Upper lobe of right lung (tissue), 1 donor: ENCODE measurements around the gene PSME3. TPM values are rescaled to one million over a fixed set of nuclear protein-coding genes. Genes with fewer than 3 reads are reported as not detected.
A peak's percentile ranks its signal among the peaks of the same experiment; 100 is the strongest.

Source experiments
- ATAC-seq: fragments of 200-7000 bp; cut with Tn5 transposase; one replicate; pipeline ENCODE4 v1.9.1; 2020; ENCODE audit warnings: mild to moderate bottlenecking, moderate library complexity
- DNase-seq: peaks from one replicate; pipeline ENCODE4 v3.0.0-alpha.2; 2020
- H3K27ac ChIP-seq: fragments of 200-600 bp; one replicate; pipeline ENCODE4 v1.8.0; 2022
- H3K27me3 ChIP-seq: fragments of 200-600 bp; one replicate; pipeline ENCODE4 v1.8.0; 2022; ENCODE audit warnings: mild to moderate bottlenecking
- H3K36me3 ChIP-seq: fragments of 200-600 bp; one replicate; pipeline ENCODE4 v1.8.0; 2022
- H3K4me1 ChIP-seq: fragments of 200-600 bp; one replicate; pipeline ENCODE4 v1.8.0; 2022
- H3K4me3 ChIP-seq: fragments of 200-600 bp; one replicate; pipeline ENCODE4 v1.8.0; 2022; ENCODE audit warnings: mild to moderate bottlenecking
- H3K9me3 ChIP-seq: fragments of 200-600 bp; one replicate; pipeline ENCODE4 v1.8.0; 2022
- intact Hi-C: fragments of 100-400 bp; cut with DNase I; formaldehyde crosslinking; loops from one replicate; pipeline ENCODE4 v1.11.0; 2022
- microRNA-seq: library from miRNA; unstranded; fragments of <30 nt; microRNA quantifications from one replicate; pipeline ENCODE4 v1.2.0, GENCODE V29; 2020; ENCODE audit warnings: borderline microRNAs expressed
- total RNA-seq: library from RNA; stranded (reverse); fragmentation: NEBNext Ultra II Directional; extraction: Animal tissue kit (Norgen Biotek cat#: 25700); gene quantifications from one replicate; pipeline ENCODE4 v1.2.1, GENCODE V29; 2021
- TF ChIP-seq, protein P1 (sequence below): fragments of 200-600 bp; IDR thresholded peaks from one replicate; pipeline ENCODE4 v1.8.0; 2022; ENCODE audit warnings: antibody characterized with exemption
- donor health status: DM: no; HTN: yes; CAD: no; lungs with severe emphysema.

PSME3 gene
- total RNA-seq, 1 donor from 2014 or later, result 89.4 TPM

DNA sequence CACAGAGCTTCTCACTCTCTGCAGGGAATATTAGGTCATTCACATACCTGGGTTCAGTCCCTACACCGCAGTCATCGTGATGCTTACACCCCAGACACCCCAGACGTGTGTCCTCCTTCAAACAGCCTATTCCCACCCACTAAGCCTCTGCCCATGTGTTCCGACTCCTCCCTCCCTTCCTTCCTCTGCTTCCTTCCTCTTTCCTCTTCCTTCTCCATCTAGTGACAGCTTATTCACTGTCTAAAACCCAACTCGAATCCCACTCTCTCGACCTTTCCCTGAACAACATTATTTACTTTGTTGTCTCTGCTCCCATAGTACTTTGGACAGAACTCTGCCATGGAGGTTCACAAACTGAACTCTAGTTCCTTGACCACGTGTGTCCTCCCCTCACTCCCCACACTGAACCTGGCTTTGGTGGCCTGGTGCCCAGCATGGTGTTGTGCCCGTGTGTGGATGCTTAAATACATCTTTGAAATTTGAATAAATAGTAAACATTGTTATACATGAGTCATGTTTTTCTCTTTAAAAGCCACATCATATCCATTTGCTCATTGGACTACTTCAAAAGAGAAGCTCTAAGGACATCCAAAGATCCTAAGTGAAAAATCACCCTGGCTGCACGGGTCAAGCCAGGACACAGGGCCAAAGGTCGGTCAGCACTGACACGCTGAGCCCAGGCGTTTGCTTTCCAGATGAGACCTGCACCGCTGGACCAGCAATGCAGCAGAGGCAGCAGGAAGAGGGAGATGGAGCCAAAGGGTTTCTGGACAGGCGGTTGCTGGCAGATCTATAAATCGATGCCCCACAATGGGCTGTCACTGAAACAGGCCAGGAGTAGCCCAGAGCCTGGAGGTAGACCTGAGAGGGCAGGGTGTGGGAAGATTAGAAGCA lies 53.3 kb downstream of the PSME3 start:
- H3K27me3 ChIP-seq, result no peaks in the 10 kb centered on the region
- H3K4me1 ChIP-seq, result peaks cover 13% of the 10 kb centered on the region
- ATAC-seq, result peak; percentile 79
- TF ChIP-seq, protein P1, sequence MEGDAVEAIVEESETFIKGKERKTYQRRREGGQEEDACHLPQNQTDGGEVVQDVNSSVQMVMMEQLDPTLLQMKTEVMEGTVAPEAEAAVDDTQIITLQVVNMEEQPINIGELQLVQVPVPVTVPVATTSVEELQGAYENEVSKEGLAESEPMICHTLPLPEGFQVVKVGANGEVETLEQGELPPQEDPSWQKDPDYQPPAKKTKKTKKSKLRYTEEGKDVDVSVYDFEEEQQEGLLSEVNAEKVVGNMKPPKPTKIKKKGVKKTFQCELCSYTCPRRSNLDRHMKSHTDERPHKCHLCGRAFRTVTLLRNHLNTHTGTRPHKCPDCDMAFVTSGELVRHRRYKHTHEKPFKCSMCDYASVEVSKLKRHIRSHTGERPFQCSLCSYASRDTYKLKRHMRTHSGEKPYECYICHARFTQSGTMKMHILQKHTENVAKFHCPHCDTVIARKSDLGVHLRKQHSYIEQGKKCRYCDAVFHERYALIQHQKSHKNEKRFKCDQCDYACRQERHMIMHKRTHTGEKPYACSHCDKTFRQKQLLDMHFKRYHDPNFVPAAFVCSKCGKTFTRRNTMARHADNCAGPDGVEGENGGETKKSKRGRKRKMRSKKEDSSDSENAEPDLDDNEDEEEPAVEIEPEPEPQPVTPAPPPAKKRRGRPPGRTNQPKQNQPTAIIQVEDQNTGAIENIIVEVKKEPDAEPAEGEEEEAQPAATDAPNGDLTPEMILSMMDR, result no peak
- no peak for DNase-seq
- H3K9me3 ChIP-seq, result no peaks in the 10 kb centered on the region
- no peak overlapping the region for H3K4me3 ChIP-seq
- no peak overlapping the region for H3K27ac ChIP-seq
- H3K36me3 ChIP-seq, result no peaks in the 10 kb centered on the region
- intact Hi-C loops, result no loop called here

DNA sequence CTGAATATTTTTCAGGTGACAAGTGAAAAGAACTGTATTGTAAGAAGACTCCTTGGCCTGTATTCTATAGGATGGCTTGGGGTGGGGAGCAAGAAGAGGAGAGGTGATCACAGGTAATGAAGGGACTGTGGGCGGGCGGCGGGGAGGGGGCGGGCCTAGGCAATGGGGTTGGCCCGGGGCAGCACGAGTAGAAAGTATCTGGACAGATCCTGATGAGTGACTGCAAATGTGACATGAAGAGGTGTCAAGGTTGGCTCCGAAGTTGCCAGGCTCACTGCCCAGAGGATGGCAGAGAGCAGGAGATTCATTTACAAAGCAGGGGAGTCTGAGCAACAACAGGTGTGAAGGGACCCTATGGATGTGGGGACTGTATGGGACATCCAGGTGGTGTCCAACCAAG lies 56.6 kb downstream of the PSME3 start:
- Histone ChIP-seq H3K4me3 (no peak overlapping the region), H3K27ac (no peak overlapping the region), H3K36me3 (no peaks in the 10 kb centered on the region), H3K27me3 (no peaks in the 10 kb centered on the region), H3K9me3 (no peaks in the 10 kb centered on the region), H3K4me1 (peaks cover 44% of the 10 kb centered on the region)
- no peak for ATAC-seq
- intact Hi-C loops, result no loop called here
- no peak for DNase-seq
- TF ChIP-seq, protein P1, result no peak

DNA sequence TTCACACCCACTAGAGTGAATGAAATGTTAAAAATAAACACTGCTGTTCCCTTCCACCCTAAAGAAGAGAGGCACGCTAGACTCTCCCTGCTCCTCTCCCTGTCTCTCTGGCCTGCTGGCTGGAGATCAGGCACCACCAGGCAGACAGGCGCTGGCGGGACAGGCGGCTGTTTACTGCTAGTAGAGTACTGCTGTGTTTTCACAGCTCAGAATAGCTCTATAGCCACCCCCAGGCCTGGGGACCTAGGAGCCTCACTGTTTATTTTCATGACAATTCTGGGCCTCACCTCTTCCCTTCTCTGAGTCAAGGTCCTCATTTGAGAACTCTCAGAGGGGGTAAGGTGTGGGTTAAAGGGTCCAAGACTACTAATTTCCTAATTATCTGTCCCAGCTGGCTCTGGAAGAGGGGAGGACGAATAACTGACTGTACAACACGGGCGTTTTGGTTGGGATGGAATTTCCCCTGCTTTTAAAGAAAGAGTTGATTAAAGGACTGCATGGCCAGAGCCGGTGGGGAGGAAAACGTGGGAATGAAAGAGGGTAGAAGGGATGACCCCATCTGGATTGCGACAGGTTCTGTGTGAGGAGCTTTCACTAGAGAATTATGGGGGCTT lies 58.4 kb downstream of the PSME3 start:
- H3K36me3 ChIP-seq, result no peaks in the 10 kb centered on the region
- peak overlapping the region; percentile 66 for H3K27ac ChIP-seq
- H3K4me3 ChIP-seq, result no peak overlapping the region
- ATAC-seq (peak; percentile 55), DNase-seq (no peak)
- H3K27me3 ChIP-seq, result no peaks in the 10 kb centered on the region
- H3K4me1 ChIP-seq, result peaks cover 49% of the 10 kb centered on the region
- no peaks in the 10 kb centered on the region for H3K9me3 ChIP-seq
- intact Hi-C loops, result no loop called here
- TF ChIP-seq, protein P1, result no peak

DNA sequence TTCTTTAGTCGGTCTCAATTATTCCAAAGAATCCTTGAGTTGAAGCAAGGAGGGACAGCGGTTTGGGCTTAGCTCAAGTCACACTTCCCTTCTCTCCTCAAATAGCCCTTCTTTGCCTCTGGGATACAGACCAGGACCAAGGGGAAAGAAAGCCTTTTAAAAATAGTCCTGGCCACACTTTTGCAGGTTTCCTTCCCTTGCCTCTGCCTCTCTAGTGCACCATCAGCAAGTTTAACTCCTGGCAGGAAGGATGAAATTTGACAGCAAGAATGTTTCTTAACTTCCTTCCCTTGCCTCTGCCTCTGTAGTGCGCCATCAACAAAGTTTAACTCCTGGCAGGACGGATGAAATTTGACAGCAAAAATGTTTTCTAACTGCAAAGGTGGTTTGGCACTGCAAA lies 60.2 kb downstream of the PSME3 start:
- Histone ChIP-seq H3K36me3 (no peaks in the 10 kb centered on the region), H3K27me3 (no peaks in the 10 kb centered on the region), H3K27ac (peak overlapping the region; percentile 49), H3K9me3 (no peaks in the 10 kb centered on the region), H3K4me3 (no peak overlapping the region), H3K4me1 (peaks cover 46% of the 10 kb centered on the region)
- no peak for ATAC-seq
- DNase-seq, result no peak
- TF ChIP-seq, protein P1, result no peak
- intact Hi-C loops, result no loop called here

Small RNAs within 50 kb of the gene (microRNA-seq; reads per million reads assigned to microRNA genes)
- not detected for gene MIR6781

Other genes with a start within 250 kb of the PSME3 start
- gene RETREG3, start 224.0 kb upstream of the PSME3 start, total RNA-seq, result 68.6 TPM
- 29.2 TPM for gene TUBG1, start 223.7 kb upstream of the PSME3 start, total RNA-seq
- 19.8 TPM for gene TUBG2, start 174.1 kb upstream of the PSME3 start, total RNA-seq
- 26.4 TPM for gene PLEKHH3, start 156.4 kb upstream of the PSME3 start, total RNA-seq
- 1.4 TPM for gene CCR10, start 151.6 kb upstream of the PSME3 start, total RNA-seq
- gene CNTNAP1, start 150.9 kb upstream of the PSME3 start, total RNA-seq, result 6.5 TPM
- 58.4 TPM for gene EZH1, start 88.4 kb upstream of the PSME3 start, total RNA-seq
- 114 TPM for gene RAMP2, start 72.2 kb upstream of the PSME3 start, total RNA-seq
- gene VPS25, start 59.9 kb upstream of the PSME3 start, total RNA-seq, result 42.3 TPM
- gene WNK4, start 52.8 kb upstream of the PSME3 start, total RNA-seq, result 0.38 TPM
- gene COA3, start 34.7 kb upstream of the PSME3 start, total RNA-seq, result 53.9 TPM
- gene CNTD1, start 34.5 kb upstream of the PSME3 start, total RNA-seq, result 0.14 TPM
- gene BECN1, start 9.1 kb upstream of the PSME3 start, total RNA-seq, result 66.7 TPM
- 2.0 TPM for gene AOC2, start 11.2 kb downstream of the PSME3 start, total RNA-seq
- 235 TPM for gene AOC3, start 17.8 kb downstream of the PSME3 start, total RNA-seq
- not detected for gene G6PC1, start 67.4 kb downstream of the PSME3 start, total RNA-seq
- 35.0 TPM for gene AARSD1, start 131.1 kb downstream of the PSME3 start, total RNA-seq
- gene PTGES3L, start 146.7 kb downstream of the PSME3 start, total RNA-seq, result 0.38 TPM
- gene RUNDC1, start 147.2 kb downstream of the PSME3 start, total RNA-seq, result 14.4 TPM
- gene RPL27, start 165.0 kb downstream of the PSME3 start, total RNA-seq, result 752 TPM
- 47.7 TPM for gene IFI35, start 173.4 kb downstream of the PSME3 start, total RNA-seq
- gene VAT1, start 189.0 kb downstream of the PSME3 start, total RNA-seq, result 267 TPM
- gene RND2, start 191.8 kb downstream of the PSME3 start, total RNA-seq, result 0.78 TPM